Measurements from ENCODE around the gene SLC25A30. TPM values are rescaled to one million over a fixed set of nuclear protein-coding genes. Genes with fewer than 3 reads are reported as not detected.
A peak's percentile ranks its signal among the peaks of the same experiment; 100 is the strongest.
"Not testable (repeated sequence)": the region's sequence is repeated elsewhere in the genome, so short reads cannot be mapped to it uniquely, and the experiment has no call there.

SLC25A30 gene
- total RNA-seq, 1 donor from 2014 or later: 6.8 TPM

DNA sequence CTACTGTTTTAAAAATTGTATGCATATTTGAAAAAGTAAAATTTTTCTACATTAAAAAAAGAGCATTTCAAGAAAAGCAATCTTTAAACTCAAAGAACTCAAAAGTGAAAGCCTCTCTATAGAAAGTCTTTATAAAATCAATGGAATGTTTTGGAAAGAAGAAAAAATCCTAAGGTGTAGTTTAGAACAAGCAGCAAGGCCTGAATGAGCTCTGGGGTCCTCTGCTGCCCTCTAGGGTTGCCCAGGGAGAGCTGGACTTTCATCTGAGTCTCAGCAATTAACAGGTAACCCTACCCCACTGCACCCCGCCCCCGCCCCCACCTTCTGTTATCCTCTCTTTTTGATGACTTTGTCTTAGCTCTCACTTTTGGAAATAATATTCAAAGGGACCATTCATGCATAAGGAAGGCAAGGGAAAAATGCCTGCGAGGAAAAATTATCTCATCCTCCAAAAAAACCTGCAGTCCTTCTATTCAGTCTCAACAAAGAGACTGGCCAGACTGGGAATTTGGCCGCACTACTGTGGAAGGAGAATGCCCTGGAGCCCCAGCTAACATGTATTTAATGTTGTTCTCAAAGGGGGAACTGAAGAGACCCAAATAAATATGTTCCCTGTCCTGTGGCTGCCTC, 24.1 kb downstream of the SLC25A30 start:
- H3K4me3 Mint-ChIP-seq: no peak overlapping the region
- H3K27me3 Mint-ChIP-seq (ENCODE audit: insufficient read depth, low read depth): no peaks in the 10 kb centered on the region
- no peak overlapping the region for H3K4me2 ChIP-seq
- no peaks in the 10 kb centered on the region for H3K9me3 ChIP-seq (ENCODE audit: low read depth)
- H3K9me3 Mint-ChIP-seq: no peaks in the 10 kb centered on the region
- no peak overlapping the region for H3K27ac ChIP-seq
- H3K36me3 ChIP-seq: no peaks in the 10 kb centered on the region
- peaks cover 5% of the 10 kb centered on the region for H3K4me1 ChIP-seq
- peak; percentile 74 for DNase-seq (ENCODE audit: low spot score)
- no peak overlapping the region for H3K27ac Mint-ChIP-seq
- H2AFZ ChIP-seq (replicated peaks): no peak overlapping the region
- H3K36me3 Mint-ChIP-seq: peaks cover 13% of the 10 kb centered on the region
- H3K4me1 Mint-ChIP-seq: no peaks in the 10 kb centered on the region
- H3K4me3 ChIP-seq: no peak overlapping the region
- no peak for TF ChIP-seq EZH2phosphoT487 (IDR thresholded peaks at IDR 0.05)
- TF ChIP-seq EZH2 (IDR thresholded peaks at IDR 0.05): no peak
- TF ChIP-seq, protein P1, sequence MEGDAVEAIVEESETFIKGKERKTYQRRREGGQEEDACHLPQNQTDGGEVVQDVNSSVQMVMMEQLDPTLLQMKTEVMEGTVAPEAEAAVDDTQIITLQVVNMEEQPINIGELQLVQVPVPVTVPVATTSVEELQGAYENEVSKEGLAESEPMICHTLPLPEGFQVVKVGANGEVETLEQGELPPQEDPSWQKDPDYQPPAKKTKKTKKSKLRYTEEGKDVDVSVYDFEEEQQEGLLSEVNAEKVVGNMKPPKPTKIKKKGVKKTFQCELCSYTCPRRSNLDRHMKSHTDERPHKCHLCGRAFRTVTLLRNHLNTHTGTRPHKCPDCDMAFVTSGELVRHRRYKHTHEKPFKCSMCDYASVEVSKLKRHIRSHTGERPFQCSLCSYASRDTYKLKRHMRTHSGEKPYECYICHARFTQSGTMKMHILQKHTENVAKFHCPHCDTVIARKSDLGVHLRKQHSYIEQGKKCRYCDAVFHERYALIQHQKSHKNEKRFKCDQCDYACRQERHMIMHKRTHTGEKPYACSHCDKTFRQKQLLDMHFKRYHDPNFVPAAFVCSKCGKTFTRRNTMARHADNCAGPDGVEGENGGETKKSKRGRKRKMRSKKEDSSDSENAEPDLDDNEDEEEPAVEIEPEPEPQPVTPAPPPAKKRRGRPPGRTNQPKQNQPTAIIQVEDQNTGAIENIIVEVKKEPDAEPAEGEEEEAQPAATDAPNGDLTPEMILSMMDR (IDR thresholded peaks at IDR 0.05): peak; percentile 81
- no peaks in the 10 kb centered on the region for H3K27me3 ChIP-seq
- no peaks in the 10 kb centered on the region for H3K79me2 ChIP-seq (ENCODE audit: low read depth)
- H3F3A ChIP-seq (ENCODE audit: low read depth): no peaks in the 10 kb centered on the region
- H4K20me1 ChIP-seq (ENCODE audit: low read depth): no peaks in the 10 kb centered on the region
- no peak overlapping the region for H3K9ac ChIP-seq

DNA sequence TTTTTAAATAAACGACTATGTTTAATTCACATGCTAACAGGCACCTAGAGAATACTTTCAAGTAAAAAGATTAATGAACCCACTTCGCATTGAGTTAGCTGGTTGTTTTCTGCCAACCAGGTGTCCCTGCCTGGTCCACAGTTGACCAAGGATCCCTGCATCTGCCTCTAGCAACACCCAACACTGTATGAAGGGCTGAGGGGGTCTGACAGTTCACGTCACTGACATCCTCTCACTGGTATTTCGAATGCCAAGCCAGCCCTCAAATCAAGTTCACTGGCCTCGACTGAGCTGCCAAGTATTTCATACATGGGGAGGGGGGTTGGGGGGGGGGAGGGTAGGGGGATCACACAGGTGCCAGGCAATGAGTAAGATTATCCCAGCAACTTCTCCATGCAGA, 25.4 kb downstream of the SLC25A30 start:
- Mint-ChIP-seq H3K9me3 (no peaks in the 10 kb centered on the region), H3K4me3 (no peak overlapping the region), H3K4me1 (no peaks in the 10 kb centered on the region), H3K36me3 (peaks cover 12% of the 10 kb centered on the region), H3K27me3 (ENCODE audit: insufficient read depth, low read depth) (no peaks in the 10 kb centered on the region), H3K27ac (no peak overlapping the region)
- no peaks in the 10 kb centered on the region for H3F3A ChIP-seq (ENCODE audit: low read depth)
- TF ChIP-seq EZH2phosphoT487 (IDR thresholded peaks at IDR 0.05) (no peak), EZH2 (IDR thresholded peaks at IDR 0.05) (no peak)
- TF ChIP-seq, protein P1 (IDR thresholded peaks at IDR 0.05): no peak
- H3K9me3 ChIP-seq (ENCODE audit: low read depth): no peaks in the 10 kb centered on the region
- H3K4me3 ChIP-seq: no peak overlapping the region
- H3K79me2 ChIP-seq (ENCODE audit: low read depth): no peaks in the 10 kb centered on the region
- H2AFZ ChIP-seq (replicated peaks): no peak overlapping the region
- no peak overlapping the region for H3K9ac ChIP-seq
- H3K27me3 ChIP-seq: no peaks in the 10 kb centered on the region
- DNase-seq (ENCODE audit: low spot score): no peak
- H3K4me1 ChIP-seq: peaks cover 5% of the 10 kb centered on the region
- no peak overlapping the region for H3K4me2 ChIP-seq
- no peaks in the 10 kb centered on the region for H4K20me1 ChIP-seq (ENCODE audit: low read depth)
- no peak overlapping the region for H3K27ac ChIP-seq
- no peaks in the 10 kb centered on the region for H3K36me3 ChIP-seq

DNA sequence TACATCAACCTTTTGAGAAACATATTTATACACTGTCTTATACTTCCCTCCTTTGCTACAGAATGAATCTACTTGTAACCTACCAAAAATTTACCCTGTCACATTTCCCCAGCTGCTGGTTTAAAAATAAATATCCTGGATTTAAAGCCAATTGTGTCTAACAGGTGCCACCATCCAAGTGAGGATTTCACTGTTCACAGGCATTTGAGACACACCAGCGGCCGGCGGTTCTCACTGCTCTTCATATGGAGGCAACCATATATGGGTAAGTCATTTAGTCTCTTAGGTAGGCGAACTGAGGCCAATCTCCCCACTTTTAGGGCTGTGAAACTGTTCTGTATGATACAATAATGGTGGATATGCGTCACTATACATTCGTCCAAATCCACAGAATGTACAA, 26.2 kb downstream of the SLC25A30 start:
- Mint-ChIP-seq H3K27me3 (ENCODE audit: insufficient read depth, low read depth) (no peaks in the 10 kb centered on the region), H3K27ac (no peak overlapping the region), H3K36me3 (peaks cover 18% of the 10 kb centered on the region), H3K4me3 (no peak overlapping the region), H3K9me3 (no peaks in the 10 kb centered on the region), H3K4me1 (no peaks in the 10 kb centered on the region)
- no peak overlapping the region for H3K27ac ChIP-seq
- H3K36me3 ChIP-seq: no peaks in the 10 kb centered on the region
- no peak overlapping the region for H3K4me2 ChIP-seq
- H4K20me1 ChIP-seq (ENCODE audit: low read depth): no peaks in the 10 kb centered on the region
- TF ChIP-seq EZH2 (IDR thresholded peaks at IDR 0.05): no peak
- TF ChIP-seq, protein P1 (IDR thresholded peaks at IDR 0.05): no peak
- TF ChIP-seq EZH2phosphoT487 (IDR thresholded peaks at IDR 0.05): no peak
- H3K79me2 ChIP-seq (ENCODE audit: low read depth): no peaks in the 10 kb centered on the region
- H3K9ac ChIP-seq: no peak overlapping the region
- H2AFZ ChIP-seq (replicated peaks): no peak overlapping the region
- no peaks in the 10 kb centered on the region for H3K27me3 ChIP-seq
- H3K4me3 ChIP-seq: no peak overlapping the region
- H3K4me1 ChIP-seq: peaks cover 5% of the 10 kb centered on the region
- no peaks in the 10 kb centered on the region for H3F3A ChIP-seq (ENCODE audit: low read depth)
- DNase-seq (ENCODE audit: low spot score): no peak
- H3K9me3 ChIP-seq (ENCODE audit: low read depth): no peaks in the 10 kb centered on the region

DNA sequence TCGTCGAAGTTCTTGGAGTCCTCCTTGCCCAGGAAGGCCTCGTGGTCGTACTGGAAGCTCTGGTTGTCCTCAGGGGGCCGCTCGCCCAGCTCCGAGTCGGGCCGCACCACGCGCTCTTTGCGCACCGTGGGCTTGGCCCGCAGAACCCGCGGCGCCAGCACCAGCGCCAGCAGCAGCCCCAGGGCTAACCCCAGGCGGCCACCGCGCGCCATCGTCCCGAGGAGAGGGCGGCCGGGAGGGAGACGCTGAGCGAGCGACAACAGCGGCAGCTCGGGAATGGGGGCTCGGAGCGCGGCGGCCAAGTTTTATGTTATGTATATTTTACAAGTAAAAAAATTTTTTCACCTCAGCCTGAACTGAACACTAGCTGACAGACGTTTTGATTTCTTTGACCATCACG, 27.0 kb downstream of the SLC25A30 start:
- peaks cover 15% of the 10 kb centered on the region for H3K36me3 Mint-ChIP-seq
- H3K27ac Mint-ChIP-seq; DNase-seq (ENCODE audit: low spot score); H3K4me1 Mint-ChIP-seq; H2AFZ ChIP-seq (replicated peaks); H3K27ac ChIP-seq; H3F3A ChIP-seq (ENCODE audit: low read depth); H4K20me1 ChIP-seq (ENCODE audit: low read depth); H3K4me3 ChIP-seq; H3K9ac ChIP-seq; H3K4me3 Mint-ChIP-seq; H3K9me3 Mint-ChIP-seq; H3K36me3 ChIP-seq; H3K27me3 Mint-ChIP-seq (ENCODE audit: insufficient read depth, low read depth); H3K27me3 ChIP-seq; H3K79me2 ChIP-seq (ENCODE audit: low read depth); H3K9me3 ChIP-seq (ENCODE audit: low read depth); H3K4me2 ChIP-seq; H3K4me1 ChIP-seq: not testable (repeated sequence)

DNA sequence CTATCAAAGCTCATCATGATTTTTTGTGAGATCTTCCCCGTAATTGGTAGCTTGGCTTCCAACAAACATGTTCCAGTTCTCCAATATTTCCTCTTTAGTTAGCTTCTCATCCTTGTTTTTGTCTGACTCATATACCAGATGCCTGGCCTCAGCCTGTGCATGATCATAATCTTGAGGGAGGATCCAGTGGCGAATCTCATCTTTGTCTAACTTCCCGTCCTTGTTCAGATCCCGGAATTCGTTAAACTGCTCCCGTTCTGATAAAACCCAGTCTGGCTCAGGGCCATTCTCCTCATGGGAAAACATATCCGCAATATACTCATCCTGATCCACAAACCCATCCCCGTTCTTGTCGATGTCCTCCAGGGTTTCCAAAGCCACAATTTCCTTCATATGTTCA, 27.8 kb downstream of the SLC25A30 start:
- peaks cover 12% of the 10 kb centered on the region for H3K36me3 Mint-ChIP-seq
- not testable (repeated sequence) for H3K27me3 ChIP-seq; H3K9me3 ChIP-seq (ENCODE audit: low read depth); H3K4me3 Mint-ChIP-seq; H3K79me2 ChIP-seq (ENCODE audit: low read depth); H3K9me3 Mint-ChIP-seq; H3K9ac ChIP-seq; H3K27me3 Mint-ChIP-seq (ENCODE audit: insufficient read depth, low read depth); H4K20me1 ChIP-seq (ENCODE audit: low read depth); H3F3A ChIP-seq (ENCODE audit: low read depth); H3K27ac ChIP-seq; H3K27ac Mint-ChIP-seq; H3K4me2 ChIP-seq; H3K4me3 ChIP-seq; DNase-seq (ENCODE audit: low spot score); H3K4me1 ChIP-seq; H3K36me3 ChIP-seq; H2AFZ ChIP-seq (replicated peaks); H3K4me1 Mint-ChIP-seq
